ENCODE measurements around the gene TGFA.

DNA sequence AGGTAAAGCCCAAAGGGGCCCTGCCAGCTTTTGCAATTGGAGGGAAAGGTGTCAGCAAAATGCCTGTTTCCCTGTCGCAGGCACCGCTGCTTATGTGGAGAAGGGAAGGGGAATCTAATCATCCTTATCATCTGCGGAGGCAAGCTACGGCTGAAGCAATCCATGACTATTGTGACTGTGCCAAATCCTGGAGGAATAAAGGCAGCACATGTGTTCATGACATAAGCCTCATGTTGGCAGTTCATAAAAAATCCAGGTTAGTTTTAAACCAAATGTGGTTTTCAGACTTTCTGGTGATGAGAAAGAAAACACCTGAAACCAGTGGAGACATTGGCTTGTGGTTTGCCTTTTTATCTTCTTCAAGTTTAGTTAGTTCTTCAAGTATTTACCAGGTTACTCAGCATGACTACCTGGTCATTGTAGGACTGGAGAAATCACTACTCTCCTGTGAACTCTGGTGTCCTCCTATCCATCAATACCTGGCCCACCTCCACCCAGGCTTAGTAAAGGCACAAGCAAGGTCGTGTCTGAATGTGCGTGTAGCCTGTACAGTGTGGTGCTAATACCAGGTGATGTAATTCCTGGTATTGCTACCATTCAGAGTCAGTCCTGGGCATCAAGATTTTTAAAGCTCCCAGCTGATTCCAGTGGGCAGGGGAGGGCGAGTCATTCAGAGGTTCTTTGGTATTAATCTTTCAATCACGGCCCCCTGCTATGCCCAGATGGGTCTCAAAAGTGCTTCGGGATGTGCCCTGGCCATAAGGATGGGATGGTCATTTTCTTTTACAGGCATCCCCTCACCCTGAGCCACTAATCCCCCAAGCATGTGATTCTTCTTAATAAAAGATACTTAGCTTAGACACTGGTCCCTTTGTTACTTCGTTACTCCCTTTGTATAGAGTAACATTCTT lies 96.8 kb downstream of the TGFA start:
- TF ChIP-seq POLR2A (IDR thresholded peaks at IDR 0.05) (no peak), EP300 (IDR thresholded peaks at IDR 0.05) (no peak), POLR2AphosphoS5 (IDR thresholded peaks at IDR 0.05) (no peak)
- TF ChIP-seq, protein P1, sequence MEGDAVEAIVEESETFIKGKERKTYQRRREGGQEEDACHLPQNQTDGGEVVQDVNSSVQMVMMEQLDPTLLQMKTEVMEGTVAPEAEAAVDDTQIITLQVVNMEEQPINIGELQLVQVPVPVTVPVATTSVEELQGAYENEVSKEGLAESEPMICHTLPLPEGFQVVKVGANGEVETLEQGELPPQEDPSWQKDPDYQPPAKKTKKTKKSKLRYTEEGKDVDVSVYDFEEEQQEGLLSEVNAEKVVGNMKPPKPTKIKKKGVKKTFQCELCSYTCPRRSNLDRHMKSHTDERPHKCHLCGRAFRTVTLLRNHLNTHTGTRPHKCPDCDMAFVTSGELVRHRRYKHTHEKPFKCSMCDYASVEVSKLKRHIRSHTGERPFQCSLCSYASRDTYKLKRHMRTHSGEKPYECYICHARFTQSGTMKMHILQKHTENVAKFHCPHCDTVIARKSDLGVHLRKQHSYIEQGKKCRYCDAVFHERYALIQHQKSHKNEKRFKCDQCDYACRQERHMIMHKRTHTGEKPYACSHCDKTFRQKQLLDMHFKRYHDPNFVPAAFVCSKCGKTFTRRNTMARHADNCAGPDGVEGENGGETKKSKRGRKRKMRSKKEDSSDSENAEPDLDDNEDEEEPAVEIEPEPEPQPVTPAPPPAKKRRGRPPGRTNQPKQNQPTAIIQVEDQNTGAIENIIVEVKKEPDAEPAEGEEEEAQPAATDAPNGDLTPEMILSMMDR (IDR thresholded peaks at IDR 0.05), result no peak
